OCI-LY7 (cell line): ENCODE data around the gene TTYH1. TPM values are rescaled to one million over a fixed set of nuclear protein-coding genes. Genes with fewer than 3 reads are reported as not detected.

Experiments used
- BruUV-seq: library from RNA; stranded (reverse); fragments of 400-500 nt; replicated peaks from 2 replicates; lab custom pipeline; 2021; lab: Mats Ljungman, UMichigan
- CTCF ChIA-PET: fragments of 300-600 bp; sonication (Branson Sonifier 250); formaldehyde crosslinking; loops from one replicate; lab custom pipeline; 2022; ENCODE audit warnings: antibody characterized with exemption; ENCODE audit not compliant: unreplicated experiment; lab: Charles Lee
- POLR2A ChIA-PET: fragments of 300-600 bp; sonication (Branson Sonifier 250); formaldehyde crosslinking; loops from one replicate; lab custom pipeline; 2022; ENCODE audit warnings: antibody characterized with exemption; lab: Charles Lee
- DNase-seq: peaks from one replicate; pipeline ENCODE4 v3.0.0-alpha.2; 2015; ENCODE audit warnings: low spot score
- H2AFZ ChIP-seq: fragments of 200-600 bp; sonication (generic), shearing (Covaris generic); 2 replicates; pipeline ENCODE4 v1.6.1; 2014; ENCODE audit warnings: mild to moderate bottlenecking, antibody characterized with exemption, low read length, moderate library complexity
- H3K27ac ChIP-seq: fragments of 200-600 bp; sonication (generic); 2 replicates; pipeline ENCODE4 v1.5.1; 2014; ENCODE audit warnings: mixed run types, low read depth, mild to moderate bottlenecking, moderate library complexity, low read length, inconsistent platforms; ENCODE audit not compliant: poor library complexity, severe bottlenecking
- H3K36me3 ChIP-seq: fragments of 200-600 bp; sonication (generic); 2 replicates; pipeline ENCODE4 v1.6.1; 2014; ENCODE audit warnings: mild to moderate bottlenecking, antibody characterized with exemption, low read length, moderate library complexity, mixed read lengths; ENCODE audit not compliant: insufficient read depth
- H3K4me1 ChIP-seq: fragments of 200-600 bp; sonication (generic); 2 replicates; pipeline ENCODE4 v1.5.1; 2014; ENCODE audit warnings: mild to moderate bottlenecking, low read length; ENCODE audit not compliant: insufficient read depth, poor library complexity, severe bottlenecking
- H3K4me2 ChIP-seq: fragments of 200-600 bp; sonication (generic); 2 replicates; pipeline ENCODE4 v1.6.1; 2014; ENCODE audit warnings: mild to moderate bottlenecking, low read length
- H3K4me3 ChIP-seq: fragments of 200-600 bp; sonication (generic); 2 replicates; pipeline ENCODE4 v1.5.1; 2014; ENCODE audit warnings: mild to moderate bottlenecking, low read depth, low read length; ENCODE audit not compliant: poor library complexity, severe bottlenecking
- H3K79me2 ChIP-seq: fragments of 200-600 bp; sonication (generic); 2 replicates; pipeline ENCODE4 v1.6.1; 2016; ENCODE audit warnings: low read depth, mild to moderate bottlenecking, low read length, moderate library complexity, mixed read lengths; ENCODE audit not compliant: insufficient read depth
- H3K9me2 ChIP-seq: fragments of 200-600 bp; sonication (generic); 2 replicates; pipeline ENCODE4 v1.6.1; 2016; ENCODE audit warnings: mild to moderate bottlenecking, low read length, mixed read lengths; ENCODE audit not compliant: insufficient read depth
- H3K9me3 ChIP-seq: fragments of 200-600 bp; sonication (generic); 2 replicates; pipeline ENCODE4 v1.6.1; 2014; ENCODE audit warnings: mild to moderate bottlenecking, mixed run types, low read length, mixed read lengths
- H4K20me1 ChIP-seq: fragments of 200-600 bp; sonication (generic); 2 replicates; pipeline ENCODE4 v1.6.1; 2014; ENCODE audit warnings: mild to moderate bottlenecking, antibody characterized with exemption, low read length, moderate library complexity, mixed read lengths; ENCODE audit not compliant: insufficient read depth
- CTCF ChIP-seq: fragments of 200-600 bp; sonication (generic); conservative IDR thresholded peaks from 2 replicates; pipeline ENCODE4 v1.5.1; 2014; ENCODE audit warnings: mild to moderate bottlenecking, antibody characterized with exemption, low read length, moderate library complexity, mixed read lengths
- EZH2phosphoT487 ChIP-seq: fragments of 200-600 bp; sonication (generic); IDR thresholded peaks from 2 replicates; pipeline ENCODE4 v1.6.1; 2018; ENCODE audit warnings: low read depth, borderline replicate concordance, mild to moderate bottlenecking, mixed run types, antibody characterized with exemption, low read length, moderate library complexity, mixed read lengths
- intact Hi-C: fragments of 100-400 bp; cut with micrococcal nuclease; formaldehyde crosslinking; loops from one replicate; pipeline ENCODE4 v1.10.0; 2022; ENCODE audit not compliant: unreplicated experiment
- total RNA-seq, 2 experiments: library from RNA; depleted of rRNA in 1 of 2; stranded (reverse); fragments of >200 nt in 1 of 2; shearing (Covaris generic) in 1 of 2; gene quantifications; 2 replicates each; pipeline ENCODE4 v1.2.3, GENCODE V29; 2014 to 2022

Gene TTYH1
- total RNA-seq, 2 experiments from 2014 or later = 0.53 TPM; not detected in 1

DNA sequence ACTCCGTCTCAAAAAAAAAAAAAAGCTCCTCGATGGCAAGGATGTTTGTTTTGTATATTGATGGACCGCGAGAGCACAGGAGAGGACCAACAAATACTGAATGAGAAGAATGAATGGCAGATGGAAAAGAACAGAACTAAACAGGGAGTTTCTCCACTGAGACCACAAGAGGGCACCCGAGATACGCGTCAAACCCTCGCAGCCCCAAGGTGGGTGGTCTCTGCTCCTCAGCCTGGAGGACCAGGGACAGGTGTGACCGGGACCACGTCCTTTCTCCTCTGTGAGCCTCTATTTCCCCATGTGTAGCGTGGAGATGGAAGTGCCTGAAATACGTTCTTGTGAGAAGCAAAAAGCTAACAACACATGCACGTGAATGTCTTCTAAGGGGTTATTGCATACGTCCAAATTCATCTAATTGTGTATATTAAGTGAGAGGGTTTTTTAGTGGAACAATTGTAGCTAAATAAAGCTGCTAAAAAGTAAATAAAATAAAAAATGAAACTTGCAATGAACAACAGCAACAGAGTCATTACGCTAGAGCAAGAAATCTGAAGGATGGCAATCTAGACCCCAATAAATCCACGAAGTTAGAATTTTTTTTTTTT lies 66.2 kb downstream of the TTYH1 start:
- TF ChIP-seq EZH2phosphoT487 (no peak), CTCF (peak; percentile 86)
- intact Hi-C loops = loop anchor here (1.0 kb wide), 1 partner anchor 195 kb away; no protein-coding TSS in a partner anchor
- Histone ChIP-seq H2AFZ (no peak overlapping the region), H3K4me2 (no peak overlapping the region), H3K79me2 (no peaks in the 10 kb centered on the region), H3K4me1 (no peaks in the 10 kb centered on the region), H3K4me3 (no peak overlapping the region), H4K20me1 (no peaks in the 10 kb centered on the region; the same call in 1 of the 2 replicates), H3K9me2 (no peaks in the 10 kb centered on the region), H3K9me3 (no peaks in the 10 kb centered on the region), H3K36me3 (no peaks in the 10 kb centered on the region), H3K27ac (no peak overlapping the region)
- ChIA-PET POLR2A (interaction anchor here (0.7 kb wide), 1 partner anchor 33 kb away, joined by 11 read pairs; no protein-coding TSS in a partner anchor), CTCF (interaction anchor here (0.7 kb wide), 1 partner anchor 725 kb away, joined by 6 read pairs; no protein-coding TSS in a partner anchor)
- no TSS peak for BruUV-seq
- peak; percentile 61 for DNase-seq

- Histone ChIP-seq H3K9me2 (no peaks in the 10 kb centered on the region), H3K36me3 (no peaks in the 10 kb centered on the region), H3K4me2 (no peak overlapping the region), H3K9me3 (no peaks in the 10 kb centered on the region), H3K27ac (no peak overlapping the region), H3K4me1 (no peaks in the 10 kb centered on the region), H4K20me1 (no peaks in the 10 kb centered on the region; the same call in 1 of the 2 replicates), H2AFZ (no peak overlapping the region), H3K79me2 (no peaks in the 10 kb centered on the region), H3K4me3 (no peak overlapping the region)
- BruUV-seq = no TSS peak
- CTCF ChIA-PET = no interaction called here
- POLR2A ChIA-PET = no interaction called here
- intact Hi-C loops = no loop called here
- no peak for DNase-seq
- TF ChIP-seq EZH2phosphoT487 (no peak), CTCF (no peak)
Measured at GRCh38 chr19:54482889-54483288, 67.6 kb downstream of the TTYH1 start.

DNA sequence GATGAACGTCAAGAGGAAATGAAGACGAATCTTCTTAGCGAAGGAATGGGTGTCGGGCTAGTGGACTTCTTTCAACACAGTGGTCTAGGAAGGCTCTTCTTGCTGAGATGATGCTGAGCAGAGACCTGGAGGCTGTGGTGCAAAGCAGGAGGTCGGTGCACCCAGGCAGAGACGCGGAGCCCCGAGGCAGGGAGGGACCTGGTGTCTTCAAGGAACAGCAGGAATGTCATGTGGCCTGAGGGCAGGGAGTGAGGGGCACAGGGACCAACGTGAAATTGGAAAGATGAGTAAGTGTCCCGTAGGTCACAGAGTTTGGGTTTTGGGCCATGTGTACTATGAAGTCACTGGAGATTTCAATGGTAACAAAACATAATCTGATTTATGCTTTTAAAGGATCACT lies 69.2 kb downstream of the TTYH1 start:
- H3K9me2 ChIP-seq = no peaks in the 10 kb centered on the region
- BruUV-seq = no TSS peak
- no peaks in the 10 kb centered on the region for H3K9me3 ChIP-seq
- no peaks in the 10 kb centered on the region for H3K4me1 ChIP-seq
- no peak overlapping the region for H3K4me3 ChIP-seq
- H4K20me1 ChIP-seq = no peaks in the 10 kb centered on the region; the same call in 1 of the 2 replicates
- no peaks in the 10 kb centered on the region for H3K79me2 ChIP-seq
- no peak for DNase-seq
- POLR2A ChIA-PET = no interaction called here
- TF ChIP-seq EZH2phosphoT487 (no peak), CTCF (no peak)
- intact Hi-C loops = no loop called here
- H3K27ac ChIP-seq = no peak overlapping the region
- CTCF ChIA-PET = no interaction called here
- H3K4me2 ChIP-seq = no peak overlapping the region
- H3K36me3 ChIP-seq = no peaks in the 10 kb centered on the region
- no peak overlapping the region for H2AFZ ChIP-seq
